ENCODE results near the gene TMEM204. TPM values are rescaled to one million over a fixed set of nuclear protein-coding genes. Genes with fewer than 3 reads are reported as not detected.

TMEM204 gene
- 10 to 100 TPM; 35.1 to 42.2 TPM for total RNA-seq

DNA sequence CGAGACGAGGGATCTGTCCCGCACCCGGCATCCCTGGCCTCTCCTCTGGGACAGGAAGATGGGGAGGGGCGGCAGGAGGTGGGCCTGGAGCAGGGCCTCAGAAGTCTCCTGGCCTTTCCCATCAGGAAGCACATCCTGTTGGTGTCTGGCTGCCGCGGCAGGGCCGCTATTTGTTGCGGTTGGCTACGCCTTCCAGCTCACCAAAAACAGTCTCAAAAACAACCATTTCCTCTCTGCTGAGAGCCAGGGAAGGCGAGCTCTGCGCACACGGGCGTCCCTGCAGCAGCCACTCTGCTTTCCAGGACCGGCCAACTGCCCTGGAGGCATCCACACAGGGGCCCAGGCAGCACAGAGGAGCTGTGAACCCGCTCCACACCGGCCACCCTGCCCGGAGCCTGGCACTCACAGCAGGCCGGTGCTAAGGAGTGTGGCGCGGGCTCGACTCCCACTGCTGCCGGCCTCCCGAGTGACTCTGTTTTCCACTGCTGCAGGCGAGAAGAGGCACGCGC, at the start of gene TMEM204:
TSS of gene TMEM204 (plus strand) at position 224 of the 509 bp plus-strand sequence. CDS start 610 bp downstream, outside the sequence.
- peaks cover 3 to 71% of the 10 kb centered on the region in 2 donors for H3K4me1 ChIP-seq
- H3K36me3 ChIP-seq, result peaks cover 20% of the 10 kb centered on the region
- peak within 1 kb of the TSS; percentile 88 to 96 for H3K27ac ChIP-seq
- H3K4me3 ChIP-seq, result peak within 1 kb of the TSS; percentile 56 to 66
- peak; percentile 87 for DNase-seq (ENCODE audit: low spot score)
- no peaks in the 10 kb centered on the region for H3K27me3 ChIP-seq
- H3K9me3 ChIP-seq, result no peaks in the 10 kb centered on the region
- TF ChIP-seq, protein P1, sequence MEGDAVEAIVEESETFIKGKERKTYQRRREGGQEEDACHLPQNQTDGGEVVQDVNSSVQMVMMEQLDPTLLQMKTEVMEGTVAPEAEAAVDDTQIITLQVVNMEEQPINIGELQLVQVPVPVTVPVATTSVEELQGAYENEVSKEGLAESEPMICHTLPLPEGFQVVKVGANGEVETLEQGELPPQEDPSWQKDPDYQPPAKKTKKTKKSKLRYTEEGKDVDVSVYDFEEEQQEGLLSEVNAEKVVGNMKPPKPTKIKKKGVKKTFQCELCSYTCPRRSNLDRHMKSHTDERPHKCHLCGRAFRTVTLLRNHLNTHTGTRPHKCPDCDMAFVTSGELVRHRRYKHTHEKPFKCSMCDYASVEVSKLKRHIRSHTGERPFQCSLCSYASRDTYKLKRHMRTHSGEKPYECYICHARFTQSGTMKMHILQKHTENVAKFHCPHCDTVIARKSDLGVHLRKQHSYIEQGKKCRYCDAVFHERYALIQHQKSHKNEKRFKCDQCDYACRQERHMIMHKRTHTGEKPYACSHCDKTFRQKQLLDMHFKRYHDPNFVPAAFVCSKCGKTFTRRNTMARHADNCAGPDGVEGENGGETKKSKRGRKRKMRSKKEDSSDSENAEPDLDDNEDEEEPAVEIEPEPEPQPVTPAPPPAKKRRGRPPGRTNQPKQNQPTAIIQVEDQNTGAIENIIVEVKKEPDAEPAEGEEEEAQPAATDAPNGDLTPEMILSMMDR (IDR thresholded peaks at IDR 0.05), result no peak

DNA sequence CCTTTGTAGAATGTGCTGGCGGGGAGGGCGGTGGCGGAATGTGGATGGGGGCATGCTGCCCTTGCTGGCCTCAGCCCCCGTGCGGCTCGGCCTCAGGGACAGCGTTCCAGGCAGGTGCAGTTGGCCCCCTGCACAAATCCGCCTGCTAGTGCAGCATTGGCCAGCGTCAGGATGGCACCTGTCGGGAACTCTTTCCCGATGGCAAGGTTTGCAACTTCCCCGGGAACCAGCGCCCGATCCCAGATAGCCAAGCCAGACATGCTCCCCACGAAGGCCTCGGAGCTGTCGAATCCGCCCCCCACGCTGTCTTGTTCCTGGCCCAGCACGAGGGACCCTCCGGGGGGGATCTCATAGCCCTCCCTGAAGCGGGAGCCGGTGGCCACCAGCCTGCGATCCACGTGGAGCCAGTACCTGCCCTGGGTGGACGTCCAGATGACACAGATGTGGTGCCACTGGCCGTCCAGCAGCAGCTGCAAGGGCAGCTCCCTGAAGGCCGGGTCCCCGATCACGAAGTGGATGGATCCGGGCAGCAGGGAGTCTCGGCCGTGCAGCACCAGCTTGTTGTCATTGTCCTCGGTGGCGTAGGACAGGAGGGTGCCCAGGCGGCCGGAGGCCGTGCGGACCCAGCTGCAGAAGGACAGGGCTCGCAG, 47.5 kb upstream of the TMEM204 start:
- H3K27ac ChIP-seq, result no peak overlapping the region
- TF ChIP-seq, protein P1 (IDR thresholded peaks at IDR 0.05), result no peak

DNA sequence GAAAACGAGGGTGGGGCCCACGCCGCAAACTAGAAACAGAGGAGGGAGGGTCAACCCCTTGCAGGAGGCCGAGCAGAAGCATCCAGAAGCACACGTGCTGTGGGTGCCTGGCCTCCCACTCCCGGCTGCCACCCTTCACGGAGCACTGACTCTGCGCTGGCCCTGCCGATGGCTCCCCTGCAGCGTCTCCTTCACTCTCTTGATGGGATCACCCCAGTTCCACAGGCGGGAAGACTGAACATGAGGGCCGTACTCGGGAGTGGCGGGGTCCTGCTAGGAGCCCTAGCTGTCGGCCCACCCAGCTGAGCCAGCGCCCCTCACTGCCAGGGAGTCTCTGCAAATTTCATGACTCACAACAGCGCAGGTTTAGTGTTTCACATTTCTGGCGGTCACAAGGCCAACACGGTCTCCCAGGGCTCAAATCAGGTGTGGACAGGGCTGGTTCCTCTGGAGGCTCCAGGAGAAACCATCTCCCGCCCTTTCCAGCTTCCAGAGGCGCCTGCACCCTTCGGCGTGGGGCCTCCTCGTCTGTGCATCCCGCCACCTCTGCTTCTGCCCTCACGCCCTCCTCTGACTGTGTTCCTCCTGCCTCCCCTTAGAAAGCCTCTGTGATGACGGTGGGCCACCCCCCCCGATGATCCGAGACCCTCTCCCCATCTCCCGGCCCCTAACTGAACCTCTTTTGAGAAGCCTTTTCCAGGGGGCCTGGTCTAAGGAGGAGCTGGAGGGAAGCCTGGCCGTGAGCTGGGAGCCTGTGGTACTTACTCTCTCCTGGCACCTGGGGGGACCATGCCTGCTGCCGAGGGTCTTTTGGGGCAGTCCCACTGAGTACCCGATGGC, 46.7 kb upstream of the TMEM204 start:
- H3K4me1 ChIP-seq, result no peaks in the 10 kb centered on the region
- H3K4me3 ChIP-seq, result no peak overlapping the region
- no peaks in the 10 kb centered on the region for H3K9me3 ChIP-seq
- TF ChIP-seq, protein P1 (IDR thresholded peaks at IDR 0.05), result no peak
- DNase-seq (ENCODE audit: low spot score), result no peak
- H3K27me3 ChIP-seq, result no peaks in the 10 kb centered on the region
- no peaks in the 10 kb centered on the region for H3K36me3 ChIP-seq
- H3K27ac ChIP-seq, result no peak overlapping the region

More for the DNA sequence above, 47.5 kb upstream of the TMEM204 start:
- DNase-seq (ENCODE audit: low spot score), result no peak
- H3K4me3 ChIP-seq, result no peak overlapping the region
- H3K9me3 ChIP-seq, result no peaks in the 10 kb centered on the region
- H3K27me3 ChIP-seq, result no peaks in the 10 kb centered on the region
- no peaks in the 10 kb centered on the region for H3K4me1 ChIP-seq
- H3K36me3 ChIP-seq, result no peaks in the 10 kb centered on the region

DNA sequence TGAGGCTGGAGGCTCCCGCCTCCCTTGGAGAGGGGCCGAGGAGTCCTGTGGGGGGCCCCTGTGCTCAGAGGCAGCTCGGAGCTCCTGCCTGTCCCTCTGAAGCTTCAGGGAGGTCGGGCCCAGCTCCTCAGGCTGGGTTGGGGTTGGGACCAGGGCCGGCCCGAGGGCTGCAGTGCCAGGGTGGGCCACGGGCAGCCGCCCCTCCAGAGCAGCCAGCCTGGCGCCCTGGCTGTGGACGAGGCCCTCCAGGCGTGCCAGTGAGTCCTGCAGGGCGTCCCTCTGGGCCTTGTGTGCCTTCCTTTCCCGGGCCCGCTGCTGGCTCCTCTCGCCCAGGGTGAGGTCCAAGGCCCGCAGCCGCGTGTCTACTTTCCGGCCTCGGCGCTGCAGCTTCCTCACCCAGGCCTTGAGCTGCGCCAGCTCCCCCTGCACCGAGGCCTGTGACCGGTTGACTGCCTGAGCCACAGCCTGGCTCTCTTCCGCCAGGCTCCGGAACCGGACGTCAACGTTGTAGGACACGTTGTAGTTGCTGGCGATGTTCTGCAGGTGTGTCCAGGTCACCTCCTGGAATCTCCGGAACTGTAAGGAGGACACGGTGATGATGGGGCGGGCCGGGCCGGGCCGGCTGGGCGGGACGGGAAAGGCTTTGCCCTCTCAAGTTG, 45.9 kb upstream of the TMEM204 start:
- Histone ChIP-seq H3K27me3 (no peaks in the 10 kb centered on the region), H3K9me3 (no peaks in the 10 kb centered on the region), H3K4me1 (peaks cover 0 to 2% of the 10 kb centered on the region in 2 donors), H3K36me3 (no peaks in the 10 kb centered on the region), H3K27ac (no peak overlapping the region), H3K4me3 (no peak overlapping the region)
- TF ChIP-seq, protein P1 (IDR thresholded peaks at IDR 0.05), result no peak
- DNase-seq (ENCODE audit: low spot score), result no peak

DNA sequence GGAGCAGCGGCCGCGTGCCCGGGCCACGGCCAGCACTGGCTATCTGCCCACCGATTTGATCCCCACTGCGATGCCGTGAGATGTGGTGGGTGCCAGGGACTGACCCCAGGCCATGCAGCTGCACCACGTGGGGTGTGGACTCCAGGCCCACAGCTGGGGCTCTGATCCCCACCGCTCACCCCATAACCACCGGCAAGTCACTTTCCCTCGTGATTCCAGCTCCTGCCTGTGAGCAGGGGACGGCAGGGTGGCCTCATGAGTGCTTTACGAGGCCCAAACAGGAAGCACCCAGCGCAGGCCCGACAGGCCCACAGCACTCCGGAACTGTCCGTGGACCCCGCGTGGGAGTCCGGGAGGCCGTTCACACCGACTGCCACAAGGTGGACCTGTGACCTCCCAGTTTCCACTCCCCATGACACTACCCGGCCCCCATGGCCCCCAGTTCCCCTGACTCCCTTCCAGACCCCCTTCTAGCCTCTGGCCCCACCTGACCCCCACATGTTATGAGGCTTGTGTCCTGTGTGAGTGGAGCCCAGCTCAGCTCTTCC, 45.3 kb upstream of the TMEM204 start:
- Histone ChIP-seq H3K4me3 (no peak overlapping the region), H3K27ac (no peak overlapping the region), H3K9me3 (no peaks in the 10 kb centered on the region), H3K36me3 (no peaks in the 10 kb centered on the region), H3K27me3 (no peaks in the 10 kb centered on the region), H3K4me1 (peaks cover 0 to 7% of the 10 kb centered on the region in 2 donors)
- no peak for DNase-seq (ENCODE audit: low spot score)
- TF ChIP-seq, protein P1 (IDR thresholded peaks at IDR 0.05), result no peak

Data from right atrium auricular region (tissue), 2 donors.